NCI-H2081 (cell line): ENCODE results near the gene KCTD10.

Experiments used
- DNase-seq, 2 experiments: peaks; one replicate each; lab custom pipeline; 2025; lab: John Stamatoyannopoulos, UW

Gene KCTD10

GRCh38 chr12:109473006-109473405, 4.1 kb downstream of the KCTD10 start:
- no peak for DNase-seq

- no peak for DNase-seq
These were observed 7.6 kb downstream of the KCTD10 start for GRCh38 chr12:109469517-109469916.

GRCh38 chr12:109467978-109468676, 9.0 kb downstream of the KCTD10 start:
- no peak for DNase-seq

GRCh38 chr12:109466821-109467220, 10.3 kb downstream of the KCTD10 start:
- DNase-seq: no peak

GRCh38 chr12:109466305-109466704, 10.8 kb downstream of the KCTD10 start:
- no peak for DNase-seq

- no peak for DNase-seq
These were observed 12.3 kb downstream of the KCTD10 start for GRCh38 chr12:109464642-109465351.

- DNase-seq: no peak
These were observed 13.3 kb downstream of the KCTD10 start for GRCh38 chr12:109463756-109464155.

- no peak for DNase-seq
These were observed 14.0 kb downstream of the KCTD10 start for GRCh38 chr12:109462868-109463692.

- no peak for DNase-seq
These were observed 15.0 kb downstream of the KCTD10 start for GRCh38 chr12:109461846-109462756.

- DNase-seq: no peak
These were observed 15.9 kb downstream of the KCTD10 start for GRCh38 chr12:109461049-109461845.

GRCh38 chr12:109460538-109460937, 16.6 kb downstream of the KCTD10 start:
- DNase-seq: no peak

- no peak for DNase-seq
These were observed 17.9 kb downstream of the KCTD10 start for GRCh38 chr12:109459247-109459646.

GRCh38 chr12:109458771-109459208, 18.3 kb downstream of the KCTD10 start:
- no peak for DNase-seq

- no peak for DNase-seq
These were observed 19.0 kb downstream of the KCTD10 start for GRCh38 chr12:109458086-109458485.

GRCh38 chr12:109455706-109456105, 21.4 kb downstream of the KCTD10 start:
- DNase-seq: no peak

GRCh38 chr12:109452489-109452888, 24.6 kb downstream of the KCTD10 start:
- DNase-seq: no peak

GRCh38 chr12:109451400-109451799, 25.7 kb downstream of the KCTD10 start:
- DNase-seq: no peak

- DNase-seq: no peak
These were observed 26.1 kb downstream of the KCTD10 start for GRCh38 chr12:109450980-109451379.

GRCh38 chr12:109449845-109450532, 27.1 kb downstream of the KCTD10 start:
- DNase-seq: no peak

GRCh38 chr12:109448707-109449390, 28.3 kb downstream of the KCTD10 start:
- DNase-seq: no peak
